ENCODE measurements around the gene SEMA5A.
A peak's percentile ranks its signal among the peaks of the same experiment; 100 is the strongest.

Gene SEMA5A

DNA sequence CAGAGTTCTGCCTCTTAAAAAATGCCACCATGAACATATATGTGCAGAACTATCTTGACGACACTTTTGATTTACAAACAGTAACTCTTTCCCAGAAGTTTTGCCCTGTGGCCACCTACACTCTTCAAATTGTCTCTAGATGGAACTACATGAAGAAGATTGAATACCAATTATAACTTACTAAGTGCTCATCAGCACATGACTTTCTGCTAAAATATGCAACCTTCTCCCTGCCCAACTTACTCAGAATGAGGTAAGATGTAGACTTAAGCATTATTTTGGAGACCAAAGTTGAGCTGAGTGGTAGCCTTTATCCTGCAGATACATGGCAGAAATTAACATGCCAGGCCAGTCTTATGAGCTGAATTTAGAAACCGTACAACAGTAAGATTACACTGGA, 105.4 kb downstream of the SEMA5A start:
- H3K4me3 ChIP-seq (ENCODE audit: control insufficient read depth, low read depth, low read length), result no peak overlapping the region
- no peak for TF ChIP-seq CTCF (conservative IDR thresholded peaks at IDR 0.05; ENCODE audit: control insufficient read depth, insufficient read depth, low read depth, low read length)
- peak; percentile 57 for DNase-seq (ENCODE audit: low read depth)

- no peak for DNase-seq (ENCODE audit: low read depth)
- no peak for TF ChIP-seq CTCF (conservative IDR thresholded peaks at IDR 0.05; ENCODE audit: control insufficient read depth, insufficient read depth, low read depth, low read length)
- H3K4me3 ChIP-seq (ENCODE audit: control insufficient read depth, low read depth, low read length), result no peak overlapping the region
These were observed 106.2 kb downstream of the SEMA5A start for GRCh38 chr5:9439531-9440292.

GRCh38 chr5:9438596-9439354, 107.1 kb downstream of the SEMA5A start:
- no peak for TF ChIP-seq CTCF (conservative IDR thresholded peaks at IDR 0.05; ENCODE audit: control insufficient read depth, insufficient read depth, low read depth, low read length)
- DNase-seq (ENCODE audit: low read depth), result no peak
- no peak overlapping the region for H3K4me3 ChIP-seq (ENCODE audit: control insufficient read depth, low read depth, low read length)

- TF ChIP-seq CTCF (conservative IDR thresholded peaks at IDR 0.05; ENCODE audit: control insufficient read depth, insufficient read depth, low read depth, low read length), result no peak
- no peak overlapping the region for H3K4me3 ChIP-seq (ENCODE audit: control insufficient read depth, low read depth, low read length)
- peak; percentile 85 for DNase-seq (ENCODE audit: low read depth)
These were observed 108.1 kb downstream of the SEMA5A start for GRCh38 chr5:9437741-9438240.

GRCh38 chr5:9431496-9432258, 114.2 kb downstream of the SEMA5A start:
- no peak for DNase-seq (ENCODE audit: low read depth)

More at GRCh38 chr5:9431496-9432258, 114.2 kb downstream of the SEMA5A start:
- no peak overlapping the region for H3K4me3 ChIP-seq (ENCODE audit: control insufficient read depth, low read depth, low read length)
- no peak for TF ChIP-seq CTCF (conservative IDR thresholded peaks at IDR 0.05; ENCODE audit: control insufficient read depth, insufficient read depth, low read depth, low read length)

Measured in fibroblast of mammary gland (primary cell).